HUES48 (cell line): Measurements from ENCODE around the gene ATP13A2.
A peak's percentile ranks its signal among the peaks of the same experiment; 100 is the strongest.

Source experiments
- H3K27ac ChIP-seq: one replicate; pipeline ENCODE4 v1.7.0; 2013; ENCODE audit warnings: low read depth, low read length, inconsistent platforms
- H3K27me3 ChIP-seq: 2 replicates; pipeline ENCODE4 v1.6.1; 2013; ENCODE audit warnings: mild to moderate bottlenecking, low read length; ENCODE audit not compliant: control insufficient read depth, insufficient read depth
- H3K36me3 ChIP-seq: 2 replicates; pipeline ENCODE4 v1.6.1; 2013; ENCODE audit warnings: low read length; ENCODE audit not compliant: control insufficient read depth, insufficient read depth
- H3K4me1 ChIP-seq: 2 replicates; pipeline ENCODE4 v1.6.1; 2013; ENCODE audit warnings: mild to moderate bottlenecking, low read length; ENCODE audit not compliant: control insufficient read depth, insufficient read depth
- H3K4me3 ChIP-seq: 2 replicates; pipeline ENCODE4 v1.5.1; 2013; ENCODE audit warnings: mild to moderate bottlenecking, low read depth, low read length
- H3K9ac ChIP-seq: 2 replicates; pipeline ENCODE4 v1.6.1; 2013; ENCODE audit warnings: mild to moderate bottlenecking, low read depth, low read length, moderate library complexity
- H3K9me3 ChIP-seq: 2 replicates; pipeline ENCODE4 v1.6.1; 2013; ENCODE audit warnings: low read length; ENCODE audit not compliant: control insufficient read depth, insufficient read depth

ATP13A2 gene

DNA sequence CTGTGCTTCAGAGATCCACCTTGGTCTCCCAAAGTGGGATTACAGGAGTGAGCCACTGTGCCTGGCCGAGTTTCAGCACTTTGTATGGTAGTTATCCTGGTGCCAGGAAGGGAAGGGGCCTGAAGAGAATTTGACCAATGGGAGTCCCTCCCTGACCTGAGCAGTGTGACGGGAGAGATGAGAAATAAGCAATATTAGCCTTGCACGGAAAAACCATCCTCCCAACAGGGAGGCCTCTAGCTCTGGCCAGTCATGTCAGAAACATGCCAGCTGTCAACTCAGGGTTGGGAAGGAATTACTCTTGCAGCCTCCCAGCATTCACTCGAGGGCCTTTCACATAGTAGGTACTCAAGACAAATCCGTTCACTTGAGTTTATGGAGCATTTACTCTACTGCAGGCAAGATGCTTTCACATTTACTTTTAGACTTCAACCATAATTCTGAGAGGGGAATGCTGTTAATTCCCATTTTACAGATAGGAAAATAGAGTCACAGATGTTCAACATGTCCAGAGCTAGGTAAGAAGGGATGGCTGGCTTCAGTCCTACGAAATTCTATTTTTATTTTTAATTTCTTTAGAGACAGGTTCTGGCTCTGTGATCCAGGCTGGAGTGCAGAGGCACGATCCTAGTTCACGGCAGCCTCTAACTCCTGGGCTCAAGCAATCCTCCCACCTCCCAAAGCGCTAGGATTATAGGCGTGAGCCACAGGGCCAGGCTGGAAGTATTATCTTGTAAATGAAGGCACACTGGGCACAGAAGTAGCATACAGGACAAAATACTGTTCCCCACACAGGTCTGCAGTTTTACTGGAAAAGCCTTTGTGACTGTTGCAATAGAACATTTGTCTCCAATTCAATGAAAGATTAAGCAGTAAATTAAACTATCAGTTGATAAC lies 3.2 kb upstream of the ATP13A2 start:
- H3K36me3 ChIP-seq = peaks cover 21% of the 10 kb centered on the region
- H3K9ac ChIP-seq = no peak overlapping the region
- H3K27ac ChIP-seq = peak overlapping the region; percentile 82
- H3K9me3 ChIP-seq = no peaks in the 10 kb centered on the region
- H3K4me1 ChIP-seq = peaks cover 52% of the 10 kb centered on the region
- H3K4me3 ChIP-seq = peak overlapping the region; percentile 44; the same call in 1 of the 2 replicates
- no peaks in the 10 kb centered on the region for H3K27me3 ChIP-seq

DNA sequence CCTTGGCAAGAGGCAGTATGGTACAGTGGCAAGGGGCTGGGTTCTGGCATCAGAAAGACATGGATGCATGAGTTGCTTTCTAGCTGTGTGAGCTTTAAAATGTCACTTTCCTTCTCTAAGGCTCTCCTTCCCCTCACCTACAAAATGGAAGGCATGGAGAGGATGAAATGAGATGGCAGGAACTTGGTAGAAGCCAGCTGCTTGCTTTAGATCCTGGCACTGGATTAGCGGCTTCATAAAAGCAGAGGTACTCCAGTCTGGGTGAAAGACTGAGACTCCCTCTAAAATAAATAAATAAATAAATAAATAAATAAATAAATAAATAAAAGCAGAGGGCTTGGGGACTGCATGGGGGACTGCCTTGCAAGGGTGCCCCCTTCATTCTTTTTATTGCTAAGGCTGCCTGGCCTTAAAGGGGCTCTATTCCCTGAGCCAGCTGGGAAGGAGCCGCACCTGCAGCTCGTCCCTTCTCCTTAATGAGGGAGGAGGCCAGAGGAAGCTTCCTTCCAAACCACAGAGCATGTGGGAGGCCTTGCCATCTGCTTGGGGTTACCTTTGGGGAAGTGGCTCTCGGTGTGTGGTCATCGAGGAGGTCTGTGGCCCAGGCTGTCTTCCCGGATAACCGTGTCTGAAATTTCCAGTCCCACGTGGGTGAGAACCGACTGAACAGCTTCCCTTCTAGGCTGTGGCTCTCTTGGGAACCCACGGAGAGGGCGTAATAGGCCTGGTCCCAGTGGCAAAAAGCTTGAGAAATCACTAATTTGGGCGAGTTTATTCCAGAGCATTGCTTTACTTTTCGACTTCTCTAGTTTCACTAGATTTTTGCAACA lies 2.0 kb upstream of the ATP13A2 start:
- no peaks in the 10 kb centered on the region for H3K27me3 ChIP-seq
- no peaks in the 10 kb centered on the region for H3K9me3 ChIP-seq
- H3K4me1 ChIP-seq = peaks cover 56% of the 10 kb centered on the region
- 0 out of 2 replicates have a peak overlapping the region, but pooled peaks have one; percentile 14 for H3K4me3 ChIP-seq
- H3K9ac ChIP-seq = no peak overlapping the region; the same call in 1 of the 2 replicates
- H3K27ac ChIP-seq = peak overlapping the region; percentile 51
- peaks cover 9% of the 10 kb centered on the region for H3K36me3 ChIP-seq

DNA sequence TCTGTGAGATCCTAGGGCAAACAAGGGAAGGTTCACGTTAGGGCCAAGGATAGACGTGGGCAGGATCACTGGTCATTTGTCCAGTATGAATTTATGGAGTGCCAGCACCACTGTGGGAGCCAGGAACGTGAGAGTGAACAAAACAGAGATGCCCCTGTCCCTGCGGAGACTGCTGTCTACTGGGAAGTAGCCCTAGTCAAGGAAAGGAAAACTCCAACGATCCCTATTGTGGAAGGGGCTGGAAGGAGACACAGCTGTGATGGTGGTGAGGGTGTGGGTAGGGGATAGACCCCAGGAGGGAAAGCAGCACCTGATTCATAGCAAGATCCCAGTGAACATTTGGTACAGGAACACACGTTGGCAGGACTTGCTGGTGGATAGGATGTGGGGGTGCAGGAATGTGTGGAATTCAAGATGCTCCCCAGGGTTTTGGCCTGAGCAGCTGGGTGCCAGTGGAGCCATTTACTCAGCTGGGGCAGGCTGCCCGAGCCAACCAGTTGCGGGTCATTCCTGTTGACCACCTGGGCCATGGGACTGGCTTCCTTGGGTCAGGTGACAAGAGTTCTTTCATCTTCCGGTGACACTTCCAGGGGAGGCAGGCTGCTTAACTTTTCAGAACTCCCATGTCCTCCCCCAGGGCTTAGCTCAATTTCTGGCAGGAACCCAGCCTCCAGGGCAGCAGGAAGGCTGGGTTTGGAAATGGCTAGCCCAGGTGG lies 1.2 kb upstream of the ATP13A2 start:
- H3K27me3 ChIP-seq = no peaks in the 10 kb centered on the region
- H3K27ac ChIP-seq = peak overlapping the region; percentile 51
- H3K36me3 ChIP-seq = peaks cover 1% of the 10 kb centered on the region
- H3K9me3 ChIP-seq = no peaks in the 10 kb centered on the region
- no peak overlapping the region; the same call in 1 of the 2 replicates for H3K9ac ChIP-seq
- peaks cover 56% of the 10 kb centered on the region for H3K4me1 ChIP-seq
- H3K4me3 ChIP-seq = peak overlapping the region; percentile 26; the same call in 1 of the 2 replicates

DNA sequence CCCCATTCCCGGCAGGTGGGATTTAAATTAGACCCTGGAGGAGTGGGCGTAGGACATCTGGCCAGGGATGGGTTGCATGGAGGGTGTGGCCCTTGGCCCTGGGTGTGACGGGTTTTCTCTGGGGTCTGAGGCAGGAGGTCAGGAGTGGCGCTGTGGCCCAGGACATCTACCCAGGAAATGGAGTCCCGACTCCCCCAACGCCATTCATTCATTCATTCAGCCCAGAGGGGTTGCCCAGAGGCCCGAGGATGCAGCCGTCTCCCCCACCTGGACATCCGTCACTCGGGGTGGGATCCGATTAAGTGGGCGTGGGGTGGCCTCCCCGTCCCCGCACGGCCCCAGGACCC lies 663 bp downstream of the ATP13A2 start:
- H3K9me3 ChIP-seq = no peaks in the 10 kb centered on the region
- H3K36me3 ChIP-seq = no peaks in the 10 kb centered on the region
- H3K27me3 ChIP-seq = no peaks in the 10 kb centered on the region
- H3K4me3 ChIP-seq = peak overlapping the region; percentile 88
- no peak overlapping the region for H3K9ac ChIP-seq
- peaks cover 55% of the 10 kb centered on the region for H3K4me1 ChIP-seq
- no peak overlapping the region for H3K27ac ChIP-seq

DNA sequence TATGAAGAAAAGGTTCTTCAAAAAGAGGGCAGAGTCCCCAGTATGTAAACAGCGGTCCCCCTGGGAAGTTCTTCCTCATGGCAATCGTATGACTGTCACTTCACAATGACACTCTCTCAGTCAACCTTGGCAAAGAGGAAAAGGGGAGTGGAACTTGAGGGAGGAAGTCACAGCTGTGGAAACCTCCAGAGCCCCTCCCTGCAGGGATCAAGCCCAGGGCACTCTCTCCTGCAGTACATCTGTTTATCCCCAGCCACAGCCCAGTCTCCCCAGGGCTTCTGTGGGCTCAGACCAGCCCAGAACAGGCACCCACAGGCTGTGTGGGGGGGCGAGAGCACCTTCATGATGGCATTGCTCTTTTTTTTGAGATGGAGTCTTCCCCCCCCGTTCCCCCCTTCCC lies 2.0 kb downstream of the ATP13A2 start:
- Histone ChIP-seq H3K4me3 (no peak overlapping the region), H3K4me1 (peaks cover 43% of the 10 kb centered on the region), H3K9me3 (no peaks in the 10 kb centered on the region), H3K27ac (no peak overlapping the region), H3K9ac (no peak overlapping the region), H3K36me3 (peaks cover 8% of the 10 kb centered on the region; the same call in 1 of the 2 replicates), H3K27me3 (no peaks in the 10 kb centered on the region)

DNA sequence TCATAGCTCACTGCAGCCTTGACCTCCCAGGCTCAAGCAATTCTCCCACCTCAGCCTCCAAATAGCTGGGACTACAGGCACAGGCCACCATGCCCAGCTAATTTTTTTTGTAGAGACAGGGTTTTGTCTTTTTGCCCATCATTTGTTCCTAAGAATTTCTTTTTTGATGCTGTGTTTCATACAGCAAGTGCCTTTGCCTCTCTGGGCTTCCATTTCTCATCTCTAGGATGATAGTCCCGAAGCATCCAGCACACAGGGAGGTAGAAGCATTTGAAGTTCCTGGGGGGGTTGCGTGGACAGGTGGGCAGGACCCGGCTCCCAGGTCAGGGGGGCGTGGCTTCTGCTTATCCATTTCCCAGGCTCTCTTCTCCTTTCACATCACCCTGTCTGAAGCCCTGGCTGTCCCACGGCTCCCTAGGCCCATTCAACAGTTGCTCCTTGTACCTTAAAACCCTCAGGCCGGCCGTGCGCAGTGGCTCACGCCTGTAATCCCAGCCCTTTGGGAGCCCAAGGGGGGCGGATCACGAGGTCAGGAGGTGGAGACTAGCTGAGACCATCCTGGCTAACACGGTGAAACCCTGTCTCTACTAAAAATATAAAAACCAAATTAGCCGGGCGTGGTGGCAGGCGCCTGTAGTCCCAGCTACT lies 3.4 kb downstream of the ATP13A2 start:
- no peaks in the 10 kb centered on the region for H3K9me3 ChIP-seq
- no peak overlapping the region for H3K4me3 ChIP-seq
- no peak overlapping the region for H3K27ac ChIP-seq
- peaks cover 32% of the 10 kb centered on the region for H3K4me1 ChIP-seq
- H3K9ac ChIP-seq = no peak overlapping the region
- peaks cover 18% of the 10 kb centered on the region for H3K36me3 ChIP-seq
- no peaks in the 10 kb centered on the region for H3K27me3 ChIP-seq

DNA sequence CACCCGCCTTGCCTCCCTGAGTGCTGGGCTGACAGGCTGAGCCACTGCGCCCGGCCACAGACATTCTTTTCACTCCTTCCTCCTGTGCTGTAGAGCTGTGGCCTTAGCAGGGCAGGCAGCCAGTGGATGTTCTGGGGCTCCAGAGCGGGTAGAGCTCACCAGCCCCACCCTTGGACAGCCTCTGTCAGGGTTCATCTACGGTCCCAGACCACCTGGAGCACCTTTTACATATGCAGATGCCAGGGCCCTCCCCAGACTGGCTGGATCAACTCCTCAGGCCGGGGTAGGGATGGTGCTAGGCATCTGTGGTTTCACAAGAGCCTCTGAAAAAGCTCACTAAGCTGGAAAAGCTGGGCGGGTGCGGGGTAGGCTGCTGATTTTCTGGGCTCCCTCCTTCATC lies 4.6 kb downstream of the ATP13A2 start:
- H3K27ac ChIP-seq = no peak overlapping the region
- H3K36me3 ChIP-seq = peaks cover 30% of the 10 kb centered on the region
- peaks cover 20% of the 10 kb centered on the region for H3K4me1 ChIP-seq
- H3K4me3 ChIP-seq = no peak overlapping the region
- no peaks in the 10 kb centered on the region for H3K27me3 ChIP-seq
- H3K9me3 ChIP-seq = no peaks in the 10 kb centered on the region
- H3K9ac ChIP-seq = no peak overlapping the region

DNA sequence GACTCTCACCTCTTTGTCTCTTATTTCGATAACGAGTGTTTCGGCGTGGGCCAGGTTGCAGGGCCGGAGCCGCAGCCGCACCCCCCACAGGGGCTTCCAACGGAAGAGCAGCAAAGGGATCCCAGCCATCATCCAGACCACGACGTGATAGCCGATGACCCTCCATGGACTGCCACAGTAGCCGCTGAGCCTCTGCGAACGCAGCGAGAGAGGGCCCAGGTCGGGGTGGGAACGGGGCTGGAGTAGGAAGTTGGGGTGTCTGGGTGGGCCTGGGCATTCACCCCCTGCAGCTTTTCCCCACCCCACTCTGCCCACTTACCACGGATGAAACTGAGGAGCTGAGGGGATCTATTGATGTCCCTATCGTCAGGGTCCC lies 6.4 kb downstream of the ATP13A2 start:
- no peak overlapping the region for H3K9ac ChIP-seq
- no peaks in the 10 kb centered on the region for H3K9me3 ChIP-seq
- H3K27me3 ChIP-seq = no peaks in the 10 kb centered on the region
- peaks cover 39% of the 10 kb centered on the region for H3K36me3 ChIP-seq
- H3K4me1 ChIP-seq = peaks cover 9% of the 10 kb centered on the region
- no peak overlapping the region for H3K27ac ChIP-seq
- H3K4me3 ChIP-seq = no peak overlapping the region

DNA sequence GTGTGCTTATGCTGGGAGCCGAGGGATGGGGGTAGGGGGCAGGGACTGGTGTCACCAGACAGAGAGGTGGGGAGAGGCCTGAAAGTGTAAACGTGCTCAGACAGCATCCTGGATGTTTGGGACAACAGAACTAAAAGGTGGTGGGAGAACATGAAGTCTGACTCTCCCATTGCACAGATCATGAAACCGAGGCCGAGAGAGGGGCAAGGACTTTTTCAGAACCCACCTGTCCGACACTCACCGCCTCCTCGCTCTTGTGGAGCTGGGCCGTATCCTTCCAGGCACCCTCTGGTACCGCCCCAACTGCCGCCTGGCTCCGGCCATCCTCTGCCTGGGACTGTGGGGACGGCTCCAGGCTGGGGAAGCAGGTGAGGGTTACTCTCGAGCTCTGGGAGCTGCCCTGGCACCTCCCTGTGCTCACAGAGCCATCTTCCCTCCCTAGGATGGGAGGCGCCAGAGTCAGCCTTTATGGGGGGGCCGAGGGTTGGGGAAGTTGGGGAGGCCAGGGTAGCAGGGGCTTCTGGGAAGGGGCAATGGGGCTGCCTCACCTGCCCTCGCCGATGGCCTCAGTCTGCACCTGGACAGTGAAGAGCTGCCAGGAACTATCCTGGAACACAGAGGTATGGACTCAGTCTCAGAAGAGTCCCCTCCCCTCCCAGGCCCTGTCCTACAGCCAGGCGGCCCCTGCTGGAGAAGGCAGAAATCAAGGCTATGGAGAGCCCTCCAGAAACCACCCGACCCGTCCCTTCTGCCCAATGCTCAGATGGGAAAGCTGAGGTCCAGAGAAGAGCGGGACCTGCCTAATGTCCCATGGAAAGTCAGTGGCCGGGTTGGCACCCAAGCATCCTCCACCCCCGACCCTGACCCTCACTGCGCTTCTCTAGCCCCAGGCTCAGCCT lies 7.0 kb downstream of the ATP13A2 start:
- Histone ChIP-seq H3K27ac (no peak overlapping the region), H3K36me3 (peaks cover 39% of the 10 kb centered on the region), H3K4me1 (peaks cover 7% of the 10 kb centered on the region), H3K9me3 (no peaks in the 10 kb centered on the region), H3K27me3 (no peaks in the 10 kb centered on the region), H3K9ac (no peak overlapping the region), H3K4me3 (no peak overlapping the region)

DNA sequence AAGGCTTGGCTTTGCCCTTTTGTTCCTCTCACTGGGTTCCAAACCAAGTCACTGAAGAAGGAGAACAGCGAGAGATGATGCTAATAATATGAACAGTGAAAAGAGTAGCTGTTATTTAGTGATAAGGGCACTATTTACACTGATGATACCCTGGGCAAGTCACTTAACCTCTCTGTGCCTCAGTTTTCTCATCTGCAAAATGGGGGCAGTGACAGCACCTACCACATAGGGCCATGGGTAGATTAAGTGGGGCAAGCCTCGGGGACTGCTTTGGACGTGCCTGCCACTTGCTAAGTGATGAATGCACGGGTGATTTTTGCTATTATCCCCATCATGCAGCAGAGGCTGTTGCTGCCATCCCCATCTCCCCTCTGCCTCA lies 9.2 kb downstream of the ATP13A2 start:
- H3K9me3 ChIP-seq = no peaks in the 10 kb centered on the region
- no peaks in the 10 kb centered on the region for H3K27me3 ChIP-seq
- H3K27ac ChIP-seq = no peak overlapping the region
- H3K9ac ChIP-seq = no peak overlapping the region
- H3K36me3 ChIP-seq = peaks cover 49% of the 10 kb centered on the region
- H3K4me1 ChIP-seq = peaks cover 4% of the 10 kb centered on the region; the same call in 1 of the 2 replicates
- no peak overlapping the region for H3K4me3 ChIP-seq
